ENCODE data around the gene RHCE. TPM values are rescaled to one million over a fixed set of nuclear protein-coding genes. Genes with fewer than 3 reads are reported as not detected.
"Not testable (repeated sequence)": the region's sequence is repeated elsewhere in the genome, so short reads cannot be mapped to it uniquely, and the experiment has no call there.

Gene RHCE
- total RNA-seq, 8 experiments from 2014 or later, result 0.27 to 11.2 (median 3.3) TPM; not detected in 1

DNA sequence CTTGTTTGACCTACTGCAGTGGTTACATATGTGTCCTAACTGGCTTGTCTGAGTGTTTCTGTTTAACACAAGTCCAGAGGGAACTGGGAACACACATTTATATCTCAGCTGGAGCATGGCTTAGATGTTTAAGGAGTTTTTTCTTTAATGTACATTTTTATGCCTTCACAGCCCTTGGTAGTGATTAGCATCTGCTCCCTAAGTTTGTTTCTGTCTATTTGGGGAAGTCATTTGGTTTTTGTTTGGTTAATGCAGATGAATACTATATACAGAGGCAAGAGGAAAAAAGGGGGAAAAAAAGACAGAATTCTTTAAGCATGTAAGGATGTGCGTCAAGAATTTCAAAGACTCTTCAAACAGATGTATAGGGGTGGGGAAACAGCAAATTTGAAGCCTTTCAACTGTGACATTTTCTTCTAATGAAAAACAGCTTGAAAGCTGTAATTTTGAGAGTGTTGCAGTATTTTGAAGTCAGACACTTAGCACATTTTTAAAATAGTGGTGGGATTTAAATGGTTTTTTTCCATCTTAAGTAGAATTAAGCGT is 25.4 kb upstream of the RHCE start:
- ATAC-seq (replicated peaks in 6 of 8), result peak in 3 of 8 experiments; percentile 60 to 75 (median 71)
- H3K4me1 ChIP-seq (replicated peaks in 1 of 2), result peaks cover 27 to 37% of the 10 kb centered on the region in 2 donors
- no peak overlapping the region for H3K27ac ChIP-seq
- in situ Hi-C loops (cut with MboI; ENCODE audit: low pct_unique_long_range_greater_than_20kb in 2 of 9, low sequenced_read_pairs in 9 of 9, unreplicated experiment in 9 of 9), result no loop called here
- WGBS, 10 experiments, result 0 to 68% (median 34%) methylated on average over 2 of the region's 2 CpGs
- H3K4me3 ChIP-seq, result no peak overlapping the region

DNA sequence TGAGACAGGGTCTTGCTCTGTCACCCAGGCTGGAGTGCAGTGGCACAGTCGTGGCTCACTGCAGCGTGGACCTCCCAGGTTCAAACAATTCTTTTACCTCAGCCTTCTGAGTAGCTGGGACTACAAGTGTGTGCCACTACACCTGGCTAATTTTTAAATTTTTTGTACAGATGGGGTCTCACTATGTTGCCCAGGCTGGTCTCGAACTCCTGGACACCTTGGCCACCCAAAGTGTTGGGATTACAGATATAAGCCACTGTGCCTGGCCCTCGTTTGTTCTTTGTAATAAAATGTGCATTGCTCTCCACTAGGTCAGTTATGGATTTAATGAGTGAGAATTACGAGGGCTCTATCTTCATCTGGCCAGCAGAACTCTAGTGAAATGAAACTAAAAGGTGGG is 24.0 kb upstream of the RHCE start:
- WGBS, 10 experiments, result 82 to 100% (median 94%) methylated on average over 1 to 5 of the region's 5 CpGs; no CpG with 5 or more reads in 2 of the 10 experiments
- H3K4me3 ChIP-seq; H3K27ac ChIP-seq; in situ Hi-C loops (cut with MboI; ENCODE audit: low pct_unique_long_range_greater_than_20kb in 2 of 9, low sequenced_read_pairs in 9 of 9, unreplicated experiment in 9 of 9); ATAC-seq (replicated peaks in 6 of 8): not testable (repeated sequence)
- peaks cover 27 to 37% of the 10 kb centered on the region in 2 donors for H3K4me1 ChIP-seq (replicated peaks in 1 of 2)

DNA sequence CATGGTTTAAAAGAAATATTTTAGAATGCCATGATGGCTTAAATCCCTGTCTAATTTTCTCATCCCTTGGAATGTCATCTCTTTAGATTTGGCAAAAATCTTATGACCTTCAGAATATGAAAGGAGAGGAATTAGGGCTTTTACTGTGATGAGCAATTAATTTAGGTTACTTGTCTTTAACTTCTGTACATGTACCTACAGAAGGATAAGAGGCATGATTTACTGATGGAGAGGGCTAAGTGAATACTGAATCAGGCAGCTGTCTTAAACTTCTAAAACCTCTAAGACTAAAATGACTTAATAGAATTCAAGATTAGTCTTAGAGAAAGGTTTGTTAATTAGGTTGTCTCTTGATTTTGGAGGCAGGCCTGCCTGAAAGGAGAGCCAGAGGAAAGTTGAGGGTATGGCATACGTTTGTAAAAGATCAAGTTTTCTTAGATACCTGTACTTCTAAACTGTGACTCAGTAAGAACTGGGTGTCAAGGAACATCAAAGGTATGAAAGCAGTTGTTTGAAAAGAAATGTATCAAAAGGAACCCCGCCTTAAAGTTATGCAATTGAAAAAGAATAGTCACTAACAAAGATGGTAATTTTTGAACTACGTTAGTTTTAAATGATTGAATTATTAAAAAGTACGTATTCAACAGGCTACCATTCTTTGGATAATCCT is 22.5 kb upstream of the RHCE start:
- H3K27ac ChIP-seq, result no peak overlapping the region
- peaks cover 27 to 37% of the 10 kb centered on the region in 2 donors for H3K4me1 ChIP-seq (replicated peaks in 1 of 2)
- in situ Hi-C loops (cut with MboI; ENCODE audit: low pct_unique_long_range_greater_than_20kb in 2 of 9, low sequenced_read_pairs in 9 of 9, unreplicated experiment in 9 of 9), result no loop called here
- no peak overlapping the region for H3K4me3 ChIP-seq
- no peak for ATAC-seq (replicated peaks in 6 of 8)
- WGBS, 10 experiments, result 45 to 96% (median 86%) methylated on average over 2 to 4 of the region's 4 CpGs

DNA sequence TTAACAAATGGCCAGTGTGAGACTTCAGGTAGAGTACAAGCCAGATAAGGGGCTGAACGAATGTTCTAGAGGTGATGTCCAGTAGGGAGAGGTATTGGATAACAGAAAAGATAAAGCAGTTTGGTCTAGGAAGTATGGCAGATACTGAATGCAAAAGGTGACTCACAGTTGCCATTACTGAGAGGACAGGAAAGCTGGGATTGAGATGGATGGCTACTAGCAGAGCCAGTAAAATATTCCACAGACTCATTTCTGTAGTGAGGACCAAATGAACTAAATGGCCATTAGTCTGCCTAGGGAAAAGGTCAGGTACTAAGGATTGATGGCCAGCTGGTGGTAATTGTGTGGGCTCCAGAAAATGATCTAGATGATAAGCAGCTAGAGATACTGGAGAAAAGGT is 21.6 kb upstream of the RHCE start:
- ATAC-seq (replicated peaks in 6 of 8), result peak in 7 of 8 experiments; percentile 46 to 99 (median 97)
- Histone ChIP-seq H3K4me3 (no peak overlapping the region), H3K4me1 (replicated peaks in 1 of 2) (peaks cover 27 to 37% of the 10 kb centered on the region in 2 donors), H3K27ac (peak overlapping the region; percentile 7 to 51)
- in situ Hi-C loops (cut with MboI; ENCODE audit: low pct_unique_long_range_greater_than_20kb in 2 of 9, low sequenced_read_pairs in 9 of 9, unreplicated experiment in 9 of 9), result no loop called here
- WGBS, 10 experiments, result 50 to 88% (median 83%) methylated on average over 1 of the region's 1 CpG; no CpG with 5 or more reads in 5 of the 10 experiments

DNA sequence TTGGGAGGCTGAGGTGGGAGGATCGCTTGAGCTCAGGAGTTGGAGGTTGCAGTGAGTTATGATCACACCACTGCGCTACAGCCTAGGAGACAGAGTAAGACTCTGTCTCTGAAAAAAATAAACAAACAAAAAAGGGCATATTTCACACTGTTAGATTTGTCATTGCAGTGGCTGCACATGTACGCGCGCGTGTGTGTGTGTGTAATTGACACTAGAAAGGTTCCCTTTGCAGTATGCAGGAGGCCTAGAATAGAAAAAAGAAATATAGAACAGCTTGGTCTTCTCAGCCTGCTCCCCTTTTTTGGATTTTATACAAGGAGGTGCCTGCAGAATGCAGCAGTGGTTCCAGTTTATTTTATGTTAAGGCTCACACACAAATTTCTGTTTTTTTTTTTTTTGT is 18.7 kb upstream of the RHCE start:
- no peak overlapping the region for H3K27ac ChIP-seq
- H3K4me1 ChIP-seq (replicated peaks in 1 of 2), result peaks cover 15 to 39% of the 10 kb centered on the region in 2 donors
- in situ Hi-C loops (cut with MboI; ENCODE audit: low pct_unique_long_range_greater_than_20kb in 2 of 9, low sequenced_read_pairs in 9 of 9, unreplicated experiment in 9 of 9), result no loop called here
- 91 to 100% (median 100%) methylated on average over 1 to 6 of the region's 6 CpGs; no CpG with 5 or more reads in 2 of the 10 experiments for WGBS, 10 experiments
- H3K4me3 ChIP-seq, result no peak overlapping the region
- no peak for ATAC-seq (replicated peaks in 6 of 8)

DNA sequence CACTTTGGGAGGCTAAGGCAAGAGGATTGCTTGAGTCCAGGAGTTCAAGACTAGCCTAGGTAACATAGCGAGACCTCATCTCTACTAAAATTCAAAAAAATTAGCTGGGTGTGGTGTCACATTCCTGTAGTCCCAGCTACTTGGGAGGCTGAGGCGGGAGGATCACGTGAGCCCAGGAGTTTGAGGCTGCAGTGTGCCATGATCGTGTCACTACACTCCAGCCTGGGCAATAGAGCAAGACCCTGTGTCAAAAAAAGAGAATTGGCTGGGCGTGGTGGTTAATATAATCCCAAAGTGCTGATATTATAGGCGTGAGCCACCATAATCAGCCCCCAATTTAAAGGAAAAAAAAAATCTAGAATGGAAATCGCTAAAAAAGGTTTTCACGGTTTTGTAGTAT is 17.0 kb upstream of the RHCE start:
- Histone ChIP-seq H3K4me3 (no peak overlapping the region), H3K27ac (no peak overlapping the region), H3K4me1 (replicated peaks in 1 of 2) (peaks cover 18 to 45% of the 10 kb centered on the region in 2 donors)
- in situ Hi-C loops (cut with MboI; ENCODE audit: low pct_unique_long_range_greater_than_20kb in 2 of 9, low sequenced_read_pairs in 9 of 9, unreplicated experiment in 9 of 9), result no loop called here
- no peak for ATAC-seq (replicated peaks in 6 of 8)
- WGBS, 10 experiments, result 91 to 100% (median 97%) methylated on average over 1 to 8 of the region's 8 CpGs

DNA sequence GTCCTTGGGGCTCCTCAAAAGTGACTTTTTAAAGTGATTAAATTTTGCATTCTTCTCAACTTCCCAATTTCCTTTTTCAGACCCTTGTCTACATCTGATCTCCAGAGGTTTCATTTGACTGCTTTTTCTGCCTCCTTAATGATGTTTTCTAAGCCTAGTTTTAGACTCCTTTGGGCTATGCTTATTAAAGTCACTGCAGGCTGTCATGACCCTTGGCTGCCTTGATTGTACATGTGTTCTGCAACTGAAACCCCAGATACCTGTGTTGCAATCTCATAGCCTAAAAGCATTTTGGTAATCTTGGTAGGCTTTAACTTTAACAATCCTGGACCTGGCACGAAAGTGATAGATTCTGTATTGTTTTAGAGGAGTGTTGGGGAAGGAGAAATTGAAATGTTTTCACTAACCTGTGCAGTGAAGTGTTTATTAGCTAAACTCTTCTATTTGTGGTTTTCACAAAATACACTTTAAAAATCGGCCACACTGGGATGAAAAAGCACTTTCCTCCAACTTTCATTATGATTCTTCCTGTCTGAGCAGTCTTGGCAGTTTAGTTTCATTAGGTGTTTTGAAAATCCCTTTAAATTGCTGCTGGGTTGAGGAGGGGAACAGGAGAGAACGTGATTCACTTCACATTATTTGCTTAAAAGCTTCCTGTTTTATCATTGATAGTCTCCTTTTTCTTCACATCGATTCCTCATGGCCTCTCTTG is 14.9 kb upstream of the RHCE start:
- Histone ChIP-seq H3K27ac (no peak overlapping the region), H3K4me1 (replicated peaks in 1 of 2) (peaks cover 4 to 39% of the 10 kb centered on the region in 2 donors), H3K4me3 (no peak overlapping the region)
- in situ Hi-C loops (cut with MboI; ENCODE audit: low pct_unique_long_range_greater_than_20kb in 2 of 9, low sequenced_read_pairs in 9 of 9, unreplicated experiment in 9 of 9), result no loop called here
- ATAC-seq (replicated peaks in 6 of 8), result no peak
- WGBS, 10 experiments, result 38 to 76% (median 61%) methylated on average over 2 to 4 of the region's 4 CpGs

DNA sequence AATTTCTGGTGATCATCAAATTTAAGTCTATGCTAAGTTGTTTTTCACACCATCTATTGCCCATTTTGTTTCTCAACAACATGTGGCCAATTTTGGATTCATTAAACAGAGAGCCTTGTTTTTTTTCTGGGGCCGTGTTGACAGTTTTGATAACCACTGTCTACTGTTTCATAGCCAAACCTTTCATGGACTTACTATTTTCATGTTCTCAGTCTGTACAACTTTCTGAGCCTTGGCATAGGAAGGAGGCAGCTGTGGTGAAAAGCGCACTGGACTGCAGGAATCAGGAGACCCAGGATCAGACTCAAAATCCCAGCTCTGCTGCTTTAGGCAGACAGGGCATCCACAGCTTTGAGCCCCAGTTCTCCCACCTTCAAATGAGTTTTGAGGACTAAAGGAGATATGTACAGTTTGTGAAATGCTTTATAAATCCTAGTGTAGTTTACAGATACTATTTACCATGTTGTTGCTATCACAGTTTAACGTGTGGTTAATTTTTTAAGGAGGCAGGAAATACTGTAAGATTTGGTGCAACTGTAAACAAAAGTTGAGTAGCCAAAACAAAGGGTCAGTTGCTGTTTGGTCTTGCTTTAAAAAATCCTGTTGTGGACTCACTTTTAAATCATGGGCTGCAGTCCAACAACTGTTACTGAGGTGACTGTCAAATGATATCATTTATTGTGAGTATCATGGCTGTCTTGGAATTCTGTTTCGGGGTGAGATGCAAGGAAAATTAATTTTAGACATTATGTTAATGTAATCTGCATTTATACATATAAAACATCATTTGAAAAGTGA is 13.0 kb upstream of the RHCE start:
- H3K27ac ChIP-seq, result no peak overlapping the region
- H3K4me3 ChIP-seq, result peak overlapping the region in 2 of 5 donors; percentile 2 to 82
- peaks cover 7 to 45% of the 10 kb centered on the region in 2 donors for H3K4me1 ChIP-seq (replicated peaks in 1 of 2)
- ATAC-seq (replicated peaks in 6 of 8), result no peak
- WGBS, 10 experiments, result 39 to 94% (median 74%) methylated on average over 1 to 4 of the region's 4 CpGs
- in situ Hi-C loops (cut with MboI; ENCODE audit: low pct_unique_long_range_greater_than_20kb in 2 of 9, low sequenced_read_pairs in 9 of 9, unreplicated experiment in 9 of 9), result no loop called here

DNA sequence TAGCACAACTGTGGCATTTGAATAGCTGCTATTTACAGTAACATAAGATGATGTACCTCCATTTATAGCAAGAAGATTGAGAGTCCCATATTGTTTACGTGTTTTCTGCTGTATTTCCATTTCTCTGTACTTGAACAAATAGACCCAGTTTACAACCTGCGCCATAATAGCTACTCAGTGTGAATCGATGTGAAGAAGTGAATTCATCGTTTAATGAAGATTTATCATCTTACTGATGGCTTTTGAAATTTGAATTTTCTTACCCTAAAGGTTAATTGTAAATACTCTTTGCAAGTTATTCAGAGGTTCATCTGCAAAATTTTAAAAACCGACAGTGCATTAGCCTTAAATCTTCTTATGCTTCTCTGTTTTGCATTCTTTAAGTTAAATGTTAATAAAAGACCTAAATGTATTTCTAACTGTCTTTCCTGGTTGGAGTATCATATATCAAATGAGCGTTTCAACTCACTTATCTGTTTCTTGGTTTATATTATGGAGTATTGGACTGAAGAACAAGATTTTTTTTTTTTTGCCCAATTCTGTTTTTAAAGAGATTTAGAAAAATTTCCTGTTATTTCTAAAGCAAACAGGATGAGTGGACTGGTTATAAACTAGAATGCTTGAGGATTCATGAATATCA is 12.2 kb upstream of the RHCE start:
- Histone ChIP-seq H3K4me3 (peak overlapping the region in 4 of 5 donors; percentile 65 to 89 (median 74)), H3K27ac (no peak overlapping the region), H3K4me1 (replicated peaks in 1 of 2) (peaks cover 7 to 45% of the 10 kb centered on the region in 2 donors)
- in situ Hi-C loops (cut with MboI; ENCODE audit: low pct_unique_long_range_greater_than_20kb in 2 of 9, low sequenced_read_pairs in 9 of 9, unreplicated experiment in 9 of 9), result no loop called here
- ATAC-seq (replicated peaks in 6 of 8), result no peak
- 7 to 89% (median 77%) methylated on average over 2 to 6 of the region's 6 CpGs for WGBS, 10 experiments

DNA sequence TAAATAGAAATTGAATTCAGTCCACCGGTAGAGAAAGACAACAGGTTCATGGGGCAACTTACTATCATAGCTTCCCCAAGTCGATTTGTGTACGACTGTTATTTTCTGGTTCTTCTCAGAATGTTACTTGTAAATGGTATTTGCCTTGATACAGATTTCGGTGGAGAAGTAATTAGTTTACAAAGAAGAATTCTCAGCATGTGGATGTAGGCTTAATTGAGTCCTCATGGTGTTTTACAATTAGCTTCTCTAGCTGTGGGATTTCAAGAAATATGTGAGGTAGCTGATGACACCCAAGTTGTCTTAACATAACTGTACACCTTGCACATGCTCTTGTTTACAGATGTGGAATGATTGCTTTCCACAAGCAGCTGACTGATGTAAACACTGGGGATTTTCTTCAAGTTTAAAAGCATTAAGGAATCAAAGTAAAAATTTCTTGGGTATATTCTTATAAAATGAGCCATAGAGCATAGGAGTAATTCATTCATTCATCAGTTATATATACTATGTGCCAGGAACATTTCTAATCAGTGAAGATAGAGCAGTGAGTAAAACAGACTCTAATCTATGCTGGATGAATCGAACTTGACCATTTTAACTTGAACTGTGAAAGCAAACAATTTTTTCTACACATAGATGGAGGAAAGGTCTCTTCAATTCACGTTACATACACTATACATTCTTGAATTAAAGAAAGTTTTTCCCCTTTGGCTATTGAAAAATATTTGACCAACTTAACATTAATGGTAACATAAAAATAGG is 11.5 kb upstream of the RHCE start:
- in situ Hi-C loops (cut with MboI; ENCODE audit: low pct_unique_long_range_greater_than_20kb in 2 of 9, low sequenced_read_pairs in 9 of 9, unreplicated experiment in 9 of 9), result no loop called here
- no peak for ATAC-seq (replicated peaks in 6 of 8)
- H3K4me1 ChIP-seq (replicated peaks in 1 of 2), result peaks cover 7 to 45% of the 10 kb centered on the region in 2 donors
- H3K4me3 ChIP-seq, result peak overlapping the region; percentile 65 to 89 (median 77)
- 0 to 70% (median 34%) methylated on average over 2 to 6 of the region's 6 CpGs for WGBS, 10 experiments
- no peak overlapping the region for H3K27ac ChIP-seq

DNA sequence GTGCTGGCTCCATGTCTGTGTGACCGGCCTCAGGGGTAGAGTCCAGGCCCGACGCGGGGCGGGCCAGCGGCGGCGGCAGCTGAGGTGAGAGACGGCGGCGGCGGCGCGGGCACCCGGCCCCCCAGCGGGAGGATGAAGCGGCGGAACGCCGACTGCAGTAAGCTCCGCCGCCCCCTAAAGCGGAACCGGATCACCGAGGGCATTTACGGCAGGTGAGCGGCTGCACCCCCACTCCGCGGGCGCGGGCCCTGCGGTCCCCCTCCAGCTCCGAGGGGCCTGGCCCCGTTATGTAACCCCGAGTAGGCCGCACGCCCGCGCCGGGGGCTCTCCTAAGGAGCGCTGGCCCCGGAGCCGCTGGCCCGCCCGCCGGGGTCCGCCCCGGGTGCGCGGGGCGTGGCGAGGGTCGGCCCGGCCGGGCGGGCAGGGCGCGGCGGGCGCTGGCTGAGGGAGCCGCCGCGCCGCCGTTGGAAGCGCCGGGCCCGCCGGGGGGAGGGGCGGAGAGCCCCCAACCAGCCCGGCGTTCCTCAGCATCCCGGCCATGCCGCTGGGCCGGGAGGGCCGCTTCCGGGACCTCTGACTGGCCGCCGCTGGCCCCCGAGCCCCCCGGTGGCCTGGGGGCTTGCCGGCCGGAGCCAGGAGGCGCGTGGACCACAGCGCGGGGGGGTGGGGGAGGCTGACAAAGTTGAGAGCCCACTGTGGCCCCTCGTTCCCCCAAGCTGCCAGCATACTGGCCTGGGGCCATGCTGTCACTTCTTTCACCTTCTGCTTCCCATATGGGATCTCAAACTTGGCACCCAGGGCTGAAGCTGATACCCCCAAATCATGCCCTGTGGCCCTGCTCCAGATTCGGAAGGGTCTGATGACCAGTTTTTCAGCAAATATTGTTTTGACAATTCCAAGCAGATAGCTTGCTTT is 10.6 kb upstream of the RHCE start:
- peak overlapping the region; percentile 95 to 99 for H3K27ac ChIP-seq
- H3K4me1 ChIP-seq (replicated peaks in 1 of 2), result peaks cover 7 to 43% of the 10 kb centered on the region in 2 donors
- WGBS, 10 experiments, result 0 to 11% (median 1%) methylated on average over 1 to 15 of the region's 89 CpGs; no CpG with 5 or more reads in 4 of the 10 experiments
- in situ Hi-C loops (cut with MboI; ENCODE audit: low pct_unique_long_range_greater_than_20kb in 2 of 9, low sequenced_read_pairs in 9 of 9, unreplicated experiment in 9 of 9), result no loop called here
- ATAC-seq (replicated peaks in 6 of 8), result peak; percentile 5 to 38 (median 14)
- peak overlapping the region; percentile 65 to 89 (median 77) for H3K4me3 ChIP-seq

Measured in motor neuron (in vitro differentiated cells).